ENCODE results near the gene HAPLN3. TPM values are rescaled to one million over a fixed set of nuclear protein-coding genes. Genes with fewer than 3 reads are reported as not detected.

The HAPLN3 gene
- total and polyA plus RNA-seq, 10 of the 15 experiments (the other 5 are each of a cell fraction or from before 2014, with no cell fraction given), result 0.20 to 5.0 (median 1.4) TPM; not detected in 1

DNA sequence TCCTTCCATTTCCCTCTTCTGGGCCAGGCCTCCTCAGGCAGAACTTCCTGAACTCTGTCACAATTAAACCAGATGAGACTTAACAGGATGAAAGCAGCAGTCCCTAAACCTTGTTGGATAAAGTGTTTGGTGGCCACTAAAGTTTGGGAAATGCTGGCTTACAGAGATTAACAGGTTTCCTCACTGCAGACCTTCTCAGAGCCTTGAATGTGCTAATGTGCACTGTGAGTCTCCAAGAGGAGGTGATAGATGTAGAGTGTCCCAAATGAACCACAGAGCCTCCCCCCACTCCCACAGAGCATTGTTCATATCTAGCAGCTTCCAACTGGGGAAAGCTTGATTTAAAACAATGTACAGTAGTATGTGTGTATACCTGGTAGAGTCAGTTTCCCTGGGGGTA is 42.9 kb downstream of the HAPLN3 start (continued):
- TF ChIP-seq, protein P1, sequence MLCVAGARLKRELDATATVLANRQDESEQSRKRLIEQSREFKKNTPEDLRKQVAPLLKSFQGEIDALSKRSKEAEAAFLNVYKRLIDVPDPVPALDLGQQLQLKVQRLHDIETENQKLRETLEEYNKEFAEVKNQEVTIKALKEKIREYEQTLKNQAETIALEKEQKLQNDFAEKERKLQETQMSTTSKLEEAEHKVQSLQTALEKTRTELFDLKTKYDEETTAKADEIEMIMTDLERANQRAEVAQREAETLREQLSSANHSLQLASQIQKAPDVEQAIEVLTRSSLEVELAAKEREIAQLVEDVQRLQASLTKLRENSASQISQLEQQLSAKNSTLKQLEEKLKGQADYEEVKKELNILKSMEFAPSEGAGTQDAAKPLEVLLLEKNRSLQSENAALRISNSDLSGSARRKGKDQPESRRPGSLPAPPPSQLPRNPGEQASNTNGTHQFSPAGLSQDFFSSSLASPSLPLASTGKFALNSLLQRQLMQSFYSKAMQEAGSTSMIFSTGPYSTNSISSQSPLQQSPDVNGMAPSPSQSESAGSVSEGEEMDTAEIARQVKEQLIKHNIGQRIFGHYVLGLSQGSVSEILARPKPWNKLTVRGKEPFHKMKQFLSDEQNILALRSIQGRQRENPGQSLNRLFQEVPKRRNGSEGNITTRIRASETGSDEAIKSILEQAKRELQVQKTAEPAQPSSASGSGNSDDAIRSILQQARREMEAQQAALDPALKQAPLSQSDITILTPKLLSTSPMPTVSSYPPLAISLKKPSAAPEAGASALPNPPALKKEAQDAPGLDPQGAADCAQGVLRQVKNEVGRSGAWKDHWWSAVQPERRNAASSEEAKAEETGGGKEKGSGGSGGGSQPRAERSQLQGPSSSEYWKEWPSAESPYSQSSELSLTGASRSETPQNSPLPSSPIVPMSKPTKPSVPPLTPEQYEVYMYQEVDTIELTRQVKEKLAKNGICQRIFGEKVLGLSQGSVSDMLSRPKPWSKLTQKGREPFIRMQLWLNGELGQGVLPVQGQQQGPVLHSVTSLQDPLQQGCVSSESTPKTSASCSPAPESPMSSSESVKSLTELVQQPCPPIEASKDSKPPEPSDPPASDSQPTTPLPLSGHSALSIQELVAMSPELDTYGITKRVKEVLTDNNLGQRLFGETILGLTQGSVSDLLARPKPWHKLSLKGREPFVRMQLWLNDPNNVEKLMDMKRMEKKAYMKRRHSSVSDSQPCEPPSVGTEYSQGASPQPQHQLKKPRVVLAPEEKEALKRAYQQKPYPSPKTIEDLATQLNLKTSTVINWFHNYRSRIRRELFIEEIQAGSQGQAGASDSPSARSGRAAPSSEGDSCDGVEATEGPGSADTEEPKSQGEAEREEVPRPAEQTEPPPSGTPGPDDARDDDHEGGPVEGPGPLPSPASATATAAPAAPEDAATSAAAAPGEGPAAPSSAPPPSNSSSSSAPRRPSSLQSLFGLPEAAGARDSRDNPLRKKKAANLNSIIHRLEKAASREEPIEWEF (IDR thresholded peaks at IDR 0.05; ENCODE audit: insufficient replicate concordance, low read depth, low read length), result no peak
- no peak for TF ChIP-seq JUND (IDR thresholded peaks at IDR 0.05; ENCODE audit: low read depth, low read length)
- TF ChIP-seq, protein P2, sequence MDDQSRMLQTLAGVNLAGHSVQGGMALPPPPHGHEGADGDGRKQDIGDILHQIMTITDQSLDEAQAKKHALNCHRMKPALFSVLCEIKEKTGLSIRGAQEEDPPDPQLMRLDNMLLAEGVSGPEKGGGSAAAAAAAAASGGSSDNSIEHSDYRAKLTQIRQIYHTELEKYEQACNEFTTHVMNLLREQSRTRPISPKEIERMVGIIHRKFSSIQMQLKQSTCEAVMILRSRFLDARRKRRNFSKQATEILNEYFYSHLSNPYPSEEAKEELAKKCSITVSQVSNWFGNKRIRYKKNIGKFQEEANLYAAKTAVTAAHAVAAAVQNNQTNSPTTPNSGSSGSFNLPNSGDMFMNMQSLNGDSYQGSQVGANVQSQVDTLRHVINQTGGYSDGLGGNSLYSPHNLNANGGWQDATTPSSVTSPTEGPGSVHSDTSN (IDR thresholded peaks at IDR 0.05; ENCODE audit: insufficient replicate concordance, low read depth, low read length), result no peak
- TF ChIP-seq, protein P3, sequence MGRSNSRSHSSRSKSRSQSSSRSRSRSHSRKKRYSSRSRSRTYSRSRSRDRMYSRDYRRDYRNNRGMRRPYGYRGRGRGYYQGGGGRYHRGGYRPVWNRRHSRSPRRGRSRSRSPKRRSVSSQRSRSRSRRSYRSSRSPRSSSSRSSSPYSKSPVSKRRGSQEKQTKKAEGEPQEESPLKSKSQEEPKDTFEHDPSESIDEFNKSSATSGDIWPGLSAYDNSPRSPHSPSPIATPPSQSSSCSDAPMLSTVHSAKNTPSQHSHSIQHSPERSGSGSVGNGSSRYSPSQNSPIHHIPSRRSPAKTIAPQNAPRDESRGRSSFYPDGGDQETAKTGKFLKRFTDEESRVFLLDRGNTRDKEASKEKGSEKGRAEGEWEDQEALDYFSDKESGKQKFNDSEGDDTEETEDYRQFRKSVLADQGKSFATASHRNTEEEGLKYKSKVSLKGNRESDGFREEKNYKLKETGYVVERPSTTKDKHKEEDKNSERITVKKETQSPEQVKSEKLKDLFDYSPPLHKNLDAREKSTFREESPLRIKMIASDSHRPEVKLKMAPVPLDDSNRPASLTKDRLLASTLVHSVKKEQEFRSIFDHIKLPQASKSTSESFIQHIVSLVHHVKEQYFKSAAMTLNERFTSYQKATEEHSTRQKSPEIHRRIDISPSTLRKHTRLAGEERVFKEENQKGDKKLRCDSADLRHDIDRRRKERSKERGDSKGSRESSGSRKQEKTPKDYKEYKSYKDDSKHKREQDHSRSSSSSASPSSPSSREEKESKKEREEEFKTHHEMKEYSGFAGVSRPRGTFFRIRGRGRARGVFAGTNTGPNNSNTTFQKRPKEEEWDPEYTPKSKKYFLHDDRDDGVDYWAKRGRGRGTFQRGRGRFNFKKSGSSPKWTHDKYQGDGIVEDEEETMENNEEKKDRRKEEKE (IDR thresholded peaks at IDR 0.05), result no peak
- TF ChIP-seq SP1 (IDR thresholded peaks at IDR 0.05; ENCODE audit: low read depth, low read length), result no peak
- TF ChIP-seq SUZ12 (IDR thresholded peaks at IDR 0.05; ENCODE audit: unreplicated experiment), result no peak
- TF ChIP-seq SREBF2 (IDR thresholded peaks at IDR 0.05; ENCODE audit: low read length), result no peak
- TF ChIP-seq CBX5 (IDR thresholded peaks at IDR 0.05; ENCODE audit: low read depth), result no peak
